Stimulated activated CD8-positive, alpha-beta memory T cell treated with anti-CD3 and anti-CD28 coated beads, Interleukin-12 subunit alpha, Interleukin-12 subunit beta, amount 100 ng/mL, for 4 hours (primary cell): ENCODE measurements around the gene CEP170B.

Source experiments
- DNase-seq: peaks from one replicate; pipeline ENCODE4 v3.0.0-alpha.2; 2020; ENCODE audit warnings: low read depth

Gene CEP170B

DNA sequence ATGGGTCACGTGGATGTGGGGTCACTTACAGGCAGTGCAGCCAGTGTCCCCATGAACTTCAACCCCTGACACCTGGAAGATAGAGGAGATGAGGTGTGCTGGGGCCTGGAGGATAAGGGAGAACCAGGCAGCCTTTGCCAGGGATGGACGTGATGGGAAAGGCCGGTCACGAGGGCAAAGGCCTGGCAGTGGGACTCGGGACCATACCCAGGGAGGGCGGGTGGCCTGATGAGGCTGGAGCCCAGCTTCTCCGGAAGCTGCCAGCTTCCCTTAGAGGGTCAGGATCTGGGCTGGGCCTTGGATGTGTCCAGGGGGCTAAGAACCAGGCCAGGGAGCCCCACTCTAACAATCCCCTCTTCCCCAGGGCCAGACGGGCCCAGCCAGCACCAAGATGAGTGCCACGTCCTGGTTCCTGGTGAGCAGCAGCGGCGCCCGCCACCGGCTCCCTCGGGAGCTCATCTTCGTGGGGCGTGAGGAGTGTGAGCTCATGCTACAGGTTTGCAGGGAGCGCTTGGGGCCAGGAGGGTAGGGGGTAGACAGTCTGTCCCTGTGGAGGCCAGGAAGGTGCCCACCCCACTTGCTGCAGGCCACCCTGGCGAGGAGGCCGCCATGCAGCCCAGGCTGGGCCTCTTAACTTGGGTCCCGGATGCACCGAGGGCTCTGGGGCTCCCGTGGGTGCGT lies 3.1 kb downstream of the CEP170B start:
- DNase-seq: no peak

DNA sequence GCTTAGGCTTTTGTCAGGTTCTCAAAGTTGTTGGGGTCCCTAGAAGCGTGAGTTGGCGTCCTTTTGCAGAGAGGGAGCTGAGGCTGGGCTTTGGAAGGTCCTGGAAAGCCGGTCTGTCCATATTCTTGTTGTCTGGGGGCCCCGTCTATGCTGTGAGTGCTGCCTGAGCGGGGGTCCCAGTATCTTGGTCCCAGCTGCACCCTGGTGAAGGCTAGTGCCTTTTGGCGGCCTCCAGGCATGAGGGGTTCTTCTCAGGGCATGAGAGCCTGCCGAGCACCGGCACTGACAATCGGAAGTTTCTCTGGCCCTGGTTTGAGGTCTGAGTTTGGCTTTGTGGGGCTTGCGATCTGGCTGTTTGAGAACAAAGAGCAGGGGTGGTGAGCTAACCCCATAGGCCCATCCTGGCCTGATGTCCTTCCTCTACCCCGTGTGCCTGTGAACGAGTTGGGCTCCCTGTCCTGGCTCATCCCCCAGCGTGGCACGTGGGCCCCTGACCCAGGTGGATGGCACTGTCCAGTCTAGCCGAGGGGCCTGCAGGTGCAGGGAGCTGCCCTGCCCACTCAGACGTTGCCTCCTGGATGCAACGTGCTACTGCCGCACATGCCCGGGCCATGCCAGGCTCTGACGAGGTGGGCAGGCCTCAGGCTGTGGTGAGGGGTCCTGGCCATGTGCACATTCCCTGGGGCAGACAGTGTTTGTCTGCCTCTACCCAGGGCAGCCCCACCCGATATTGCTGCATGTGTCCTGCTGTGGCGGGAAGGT lies 3.9 kb downstream of the CEP170B start:
- no peak for DNase-seq

DNA sequence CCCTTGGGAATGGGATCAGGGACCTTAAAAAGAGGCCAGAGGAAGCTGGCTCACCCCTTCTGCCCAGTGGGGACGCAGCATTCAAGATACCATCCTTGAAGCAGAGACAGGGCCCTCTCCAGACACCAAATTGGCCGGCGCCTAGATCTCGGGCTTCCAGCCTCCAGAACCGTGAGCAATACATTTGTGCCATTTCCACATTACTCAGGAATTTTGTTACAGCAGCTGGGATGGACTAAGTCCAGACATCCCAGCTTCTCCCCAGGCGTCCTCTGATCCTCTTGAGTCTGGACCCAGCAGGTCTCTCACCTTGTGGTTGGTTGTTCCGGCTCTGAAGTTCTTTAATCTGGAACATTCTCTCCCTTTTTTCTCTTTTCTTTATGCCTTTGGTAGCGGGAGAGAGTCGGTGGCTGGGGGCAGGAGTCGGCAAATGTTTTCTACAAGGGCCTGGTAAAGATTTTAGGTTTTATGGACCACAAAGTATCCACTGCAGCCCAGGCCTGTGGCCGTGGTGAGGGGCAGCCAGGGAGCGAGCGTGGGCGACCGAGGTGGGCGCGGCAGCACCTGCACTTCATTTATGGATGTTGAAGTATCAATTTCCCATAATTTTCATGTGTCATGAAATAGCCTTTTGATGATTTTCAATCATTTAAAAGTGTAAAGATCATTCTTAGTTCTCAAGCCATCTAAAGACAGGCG lies 4.8 kb downstream of the CEP170B start:
- DNase-seq: no peak

DNA sequence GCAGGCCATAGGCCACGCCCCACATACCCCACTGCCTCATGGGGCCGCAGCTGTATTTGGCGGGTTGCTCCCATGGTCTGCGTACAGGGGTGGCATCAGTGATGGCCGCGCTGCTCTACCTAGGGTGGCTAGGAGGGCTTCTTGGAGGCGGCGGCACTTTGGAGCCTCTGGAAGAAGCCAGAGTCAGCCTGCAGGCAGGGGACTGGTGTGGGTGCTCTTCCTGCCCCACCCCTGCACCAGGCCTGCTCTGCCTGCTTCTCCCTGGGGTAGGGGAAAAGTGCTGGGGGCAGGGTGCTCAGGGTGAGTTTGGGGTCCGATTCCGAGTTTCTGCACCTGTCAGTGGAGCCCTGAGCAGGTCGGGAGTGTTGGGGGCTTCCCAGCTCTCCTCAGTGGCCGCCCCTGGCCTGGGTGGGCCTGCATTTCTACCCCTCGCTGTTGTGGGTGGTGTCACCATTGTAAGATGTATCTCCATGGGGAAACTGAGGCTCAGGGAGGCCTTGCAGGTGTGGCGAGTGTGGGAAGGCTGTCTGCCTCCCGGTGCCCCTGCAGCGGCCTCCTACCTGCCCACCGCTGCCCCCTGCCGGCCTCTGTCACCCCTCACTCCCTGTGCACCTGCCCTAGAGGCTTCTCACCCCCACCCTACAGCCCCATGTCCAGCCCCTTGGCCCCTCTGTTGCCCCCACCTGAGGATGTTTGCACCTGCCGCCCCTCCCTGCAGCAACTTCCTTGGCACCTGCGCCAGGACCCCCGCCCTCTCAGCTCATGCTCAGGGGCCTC lies 5.5 kb downstream of the CEP170B start:
- DNase-seq: no peak

DNA sequence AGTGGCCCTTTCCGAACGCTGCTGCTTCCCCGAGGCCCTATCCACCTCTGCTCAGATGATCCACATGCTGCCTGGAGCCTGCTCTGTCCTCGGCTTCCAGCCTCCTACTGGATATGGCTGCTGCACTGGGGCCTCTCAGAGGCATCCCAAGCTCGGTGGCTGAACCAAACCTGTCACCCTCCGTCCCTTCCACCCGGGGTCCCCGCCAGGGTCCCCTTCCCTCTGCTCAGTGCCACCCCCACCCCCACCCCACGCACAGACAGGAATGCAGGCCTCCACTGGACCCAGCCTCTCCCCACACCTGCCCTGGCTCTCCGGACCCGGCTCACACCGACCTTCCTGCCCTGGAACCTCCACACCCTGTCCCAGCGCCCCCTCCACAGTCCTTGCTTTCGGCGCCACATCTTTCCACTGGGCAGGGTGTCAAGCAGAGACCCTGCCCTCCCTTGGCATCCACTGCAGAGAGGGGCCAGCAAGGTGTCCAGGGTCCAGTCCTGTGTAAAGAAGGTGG lies 6.1 kb downstream of the CEP170B start:
- no peak for DNase-seq

DNA sequence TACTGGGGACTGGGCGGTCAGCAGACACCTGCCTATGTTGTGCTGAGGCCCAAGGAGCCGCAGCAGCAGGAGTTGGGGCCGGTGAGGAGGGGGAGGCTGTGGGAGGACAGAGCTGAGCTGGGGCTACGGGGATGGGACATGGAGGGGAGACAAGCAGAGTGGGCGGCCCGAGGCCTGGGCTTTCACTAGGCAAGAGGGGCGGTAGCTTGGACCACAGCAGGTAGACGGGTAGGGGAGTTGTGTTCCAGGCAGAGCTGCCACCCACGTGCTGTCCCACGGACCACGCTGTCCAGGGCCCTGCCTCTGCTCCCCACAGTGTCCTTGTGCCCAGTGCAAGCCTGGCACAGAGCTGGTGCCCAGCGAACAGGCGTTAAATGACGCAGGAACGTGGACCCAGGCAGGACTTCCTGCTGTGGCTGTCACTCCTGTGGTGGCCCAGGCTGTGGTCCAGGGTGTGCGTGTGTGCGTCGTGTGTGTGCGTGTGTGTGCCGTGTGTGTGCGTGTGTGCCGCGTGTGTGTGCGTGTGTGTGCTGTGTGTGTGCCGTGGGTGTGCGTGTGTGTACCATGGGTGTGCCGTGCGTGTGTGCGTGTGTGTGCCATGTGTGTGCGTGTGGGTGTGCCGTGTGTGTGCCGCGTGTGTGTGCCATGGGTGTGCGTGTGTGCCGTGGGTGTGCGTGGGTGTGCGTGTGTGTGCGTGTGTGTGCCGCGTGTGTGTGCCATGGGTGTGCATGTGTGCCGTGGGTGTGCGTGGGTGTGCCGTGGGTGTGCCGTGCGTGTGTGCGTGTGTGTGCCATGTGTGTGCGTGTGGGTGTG lies 6.8 kb downstream of the CEP170B start:
- DNase-seq: no peak

DNA sequence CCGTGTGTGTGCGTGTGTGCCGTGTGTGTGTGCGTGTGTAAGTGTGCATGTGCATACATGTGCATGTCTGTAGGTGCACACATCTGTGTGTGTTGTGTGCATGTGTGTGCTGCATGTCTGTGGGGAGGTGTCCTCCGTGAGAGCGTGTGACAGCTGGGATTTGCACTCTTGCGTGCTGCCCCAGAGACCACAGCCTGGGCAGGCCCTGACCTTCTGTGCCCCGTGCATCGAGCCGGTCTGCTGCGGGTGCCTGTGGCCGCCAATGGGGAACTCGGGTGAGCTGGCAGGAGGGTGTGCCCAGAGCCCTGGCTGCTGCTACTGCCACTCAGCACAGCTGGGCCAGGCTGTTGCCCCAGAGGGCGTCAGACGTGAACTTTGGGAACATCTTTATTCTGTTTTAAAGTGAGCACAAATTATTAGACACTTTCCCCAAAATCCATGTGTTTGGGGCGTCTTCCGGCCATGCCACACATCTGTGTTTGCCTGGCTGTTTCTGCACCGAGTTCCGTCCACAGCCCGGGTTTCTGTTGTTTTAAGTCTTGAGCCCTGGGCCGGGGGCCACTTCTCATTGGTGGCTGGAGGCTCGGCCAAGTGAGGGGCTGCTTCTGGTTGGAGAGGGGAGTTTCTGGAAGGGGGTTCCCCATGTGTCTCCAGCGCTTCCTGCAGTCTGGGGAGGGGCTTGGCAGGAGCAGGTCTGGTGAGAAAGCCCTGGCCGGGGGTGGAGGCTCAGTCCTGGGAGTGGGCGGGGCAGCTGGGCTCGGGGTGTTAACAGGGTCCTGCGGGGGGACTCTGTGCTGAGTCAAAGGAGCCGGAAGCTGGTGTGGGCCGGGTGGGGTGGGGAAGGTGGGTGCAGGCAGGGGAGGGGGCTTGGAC lies 7.6 kb downstream of the CEP170B start:
- no peak for DNase-seq

DNA sequence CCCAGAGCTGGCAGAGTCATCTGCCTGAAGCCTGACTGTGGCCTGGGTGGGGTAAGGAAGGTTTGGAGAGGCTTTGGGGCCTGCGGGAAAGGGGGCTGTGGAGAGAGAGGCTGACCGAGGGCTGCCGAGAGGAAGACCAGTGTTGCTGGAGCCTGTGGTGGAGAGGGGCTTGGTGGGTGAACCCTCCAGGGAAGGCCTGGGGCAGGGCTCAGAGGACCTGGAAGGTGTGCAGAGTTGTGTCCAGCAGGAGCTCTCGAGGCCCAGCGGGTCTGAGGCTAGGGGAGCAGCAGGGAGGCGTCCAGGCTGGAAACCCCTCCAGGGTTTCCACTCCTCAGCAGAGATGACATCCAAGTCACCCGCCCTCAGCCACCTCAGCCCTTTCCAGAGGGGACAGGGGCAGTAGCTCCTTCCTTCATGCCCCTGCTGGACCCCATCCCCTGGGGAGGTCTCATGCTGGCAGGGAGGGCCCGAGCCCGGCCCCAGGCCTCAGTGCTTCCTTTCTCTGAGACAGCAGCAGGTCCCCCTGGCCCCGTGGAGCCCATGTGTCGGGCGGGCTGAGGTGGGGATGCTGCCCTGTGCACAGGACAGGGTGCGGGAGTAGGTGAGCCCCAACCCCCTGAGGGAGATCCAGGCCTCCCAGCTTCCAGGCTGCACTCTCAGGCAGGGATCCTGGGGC lies 8.4 kb downstream of the CEP170B start:
- no peak for DNase-seq

DNA sequence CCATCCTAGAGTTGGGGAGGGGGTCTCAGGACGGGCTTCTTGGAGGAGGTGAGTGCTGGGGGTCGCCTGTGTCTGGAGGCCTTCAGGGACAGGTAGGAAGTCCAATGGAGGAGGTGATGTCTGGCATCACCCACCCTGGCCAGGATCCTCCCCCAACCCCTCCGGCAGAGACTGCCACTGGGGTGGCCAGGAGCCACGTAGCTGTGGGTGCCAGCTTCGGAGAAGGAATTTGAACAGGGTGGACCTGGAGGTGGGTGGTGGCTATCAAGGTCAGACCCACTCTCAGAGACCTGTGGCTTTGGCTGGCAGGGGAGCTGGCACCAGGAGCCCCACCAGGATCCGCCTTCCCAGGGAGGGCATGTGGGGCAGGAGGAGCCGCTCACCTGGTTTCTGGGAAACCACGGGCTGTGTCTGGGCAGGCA lies 9.1 kb downstream of the CEP170B start:
- DNase-seq: no peak

DNA sequence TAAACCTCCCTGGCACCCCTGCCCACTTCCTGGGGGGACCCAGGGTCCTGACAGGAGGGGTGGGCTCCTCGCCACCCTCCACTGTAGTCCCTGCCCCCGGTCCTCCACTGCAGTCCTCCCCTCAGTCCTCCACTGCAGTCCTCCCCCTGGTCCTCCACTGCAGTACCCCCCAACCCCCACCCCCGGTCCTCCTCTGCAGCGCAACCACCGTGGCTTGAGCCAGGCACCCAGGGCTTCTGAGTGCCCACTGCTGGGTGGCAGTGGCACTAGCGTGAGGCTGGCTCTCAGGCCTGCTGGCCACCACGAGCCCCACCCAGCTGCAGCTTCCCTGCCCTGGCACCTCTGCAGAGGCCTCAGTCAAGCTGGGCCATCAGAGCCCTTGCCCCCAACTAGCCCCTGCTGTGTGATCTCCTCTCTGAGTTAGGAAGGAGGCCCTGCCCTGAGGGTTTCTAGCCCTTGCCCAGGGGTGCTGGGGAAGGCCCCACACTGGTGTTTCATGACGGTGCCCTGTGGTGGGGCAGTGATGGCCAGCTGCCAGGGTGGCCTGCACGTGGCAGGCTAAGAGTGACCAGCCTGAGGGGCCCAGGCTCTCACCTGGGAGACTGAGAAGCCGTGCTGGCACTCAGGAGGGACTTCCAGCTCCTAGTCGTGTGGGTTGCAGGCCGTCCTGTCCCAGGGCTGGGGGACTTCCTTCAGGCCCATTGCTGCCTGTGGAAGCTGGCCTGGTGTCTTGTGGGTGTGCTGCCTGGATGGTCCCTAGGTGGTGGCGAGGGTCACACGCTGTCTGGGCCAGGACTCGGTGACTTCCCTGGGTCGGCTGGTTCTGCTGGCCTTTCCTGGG lies 9.7 kb downstream of the CEP170B start:
- DNase-seq: no peak

DNA sequence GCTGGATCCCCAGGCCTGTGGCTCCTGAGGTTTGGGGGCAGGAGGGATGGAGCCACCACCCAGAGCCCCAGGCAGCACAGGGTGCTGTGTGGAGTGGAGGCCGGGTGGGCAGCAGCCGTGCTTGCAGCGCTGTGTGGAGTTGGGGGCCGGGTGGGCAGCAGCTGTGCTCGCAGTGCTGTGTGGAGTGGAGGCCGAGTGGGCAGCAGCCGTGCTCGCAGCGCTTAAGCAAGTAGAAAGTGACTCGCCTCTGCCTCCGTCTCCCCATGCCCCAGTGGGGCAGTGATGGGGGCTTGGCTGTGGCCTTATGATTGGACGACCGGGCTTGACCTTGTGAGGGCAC lies 10.3 kb downstream of the CEP170B start:
- no peak for DNase-seq

DNA sequence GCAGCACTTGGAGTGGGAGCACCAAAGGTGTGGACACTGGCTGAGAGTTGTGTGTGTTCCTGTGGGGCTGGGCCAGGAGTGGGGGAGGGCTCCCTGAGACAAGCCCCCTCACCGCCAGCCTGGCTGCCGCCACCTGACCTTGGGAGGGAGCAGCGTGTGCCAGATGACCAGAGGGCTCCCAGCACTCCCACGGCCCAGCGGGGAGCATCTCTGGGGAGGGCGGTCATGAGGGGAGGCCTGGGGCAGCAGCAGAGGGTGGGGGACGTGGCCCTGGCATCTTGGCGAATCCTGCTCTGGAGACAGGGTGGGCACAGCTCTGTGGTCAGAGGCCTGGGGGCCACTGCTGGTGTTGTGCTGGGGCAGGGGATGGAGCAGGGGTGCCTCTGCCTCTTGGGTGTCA lies 10.7 kb downstream of the CEP170B start:
- DNase-seq: no peak

DNA sequence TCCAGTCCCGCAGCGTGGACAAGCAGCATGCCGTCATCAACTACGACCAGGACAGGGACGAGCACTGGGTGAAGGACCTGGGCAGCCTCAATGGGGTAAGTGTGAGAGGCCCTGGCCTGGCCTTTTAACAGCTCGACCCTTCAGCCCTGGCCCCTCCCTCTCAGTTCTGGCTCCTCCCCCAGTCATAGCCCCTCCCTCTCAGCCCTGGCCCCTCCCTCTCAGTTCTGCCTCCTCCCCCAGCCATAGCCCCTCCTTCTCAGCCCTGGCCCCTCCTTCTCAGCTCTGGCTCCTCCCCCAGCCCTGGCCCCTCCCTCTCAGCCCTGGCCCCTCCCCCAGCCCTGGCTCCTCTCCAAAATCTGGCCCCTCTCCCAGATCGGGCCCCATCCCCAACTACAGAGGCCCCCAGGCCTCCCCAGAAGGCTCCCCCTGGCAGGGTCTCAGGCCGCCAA lies 11.2 kb downstream of the CEP170B start:
- DNase-seq: no peak

DNA sequence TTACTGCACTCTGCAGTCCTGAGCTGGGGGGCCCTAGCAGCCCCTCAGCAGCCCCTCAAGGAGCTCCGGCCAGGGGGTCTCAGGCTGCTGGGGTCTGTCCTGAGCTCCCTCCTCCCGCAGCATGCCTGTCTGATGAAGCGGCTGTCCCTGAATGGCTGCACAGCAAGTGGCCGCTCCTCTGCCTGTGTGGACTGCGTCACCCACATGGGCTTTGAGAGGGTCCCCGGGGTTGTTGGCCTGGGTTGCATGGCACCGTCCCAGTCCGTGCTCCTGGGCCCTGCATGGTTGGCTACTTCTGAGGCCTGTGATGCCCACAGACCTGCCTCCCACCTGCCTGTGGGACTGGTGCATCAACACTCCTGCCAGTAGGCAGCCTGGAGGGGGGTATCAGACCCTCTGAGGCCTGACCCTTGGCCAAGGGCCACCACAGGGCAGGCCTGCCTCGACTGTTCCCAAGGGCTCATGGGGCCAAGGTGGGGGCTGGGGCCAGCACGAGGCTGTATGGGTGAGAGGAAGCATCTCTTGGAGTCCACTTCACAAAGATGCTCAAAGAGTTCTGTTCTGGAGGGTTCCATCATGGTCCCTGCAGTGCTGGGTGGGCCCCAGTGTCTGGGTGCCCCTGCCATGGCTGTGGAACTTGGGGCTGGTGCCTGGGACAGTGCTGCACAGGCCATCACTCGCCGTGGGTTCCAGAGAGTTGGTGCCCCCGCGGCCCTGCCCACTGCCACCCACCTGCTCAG lies 12.2 kb downstream of the CEP170B start:
- DNase-seq: no peak

DNA sequence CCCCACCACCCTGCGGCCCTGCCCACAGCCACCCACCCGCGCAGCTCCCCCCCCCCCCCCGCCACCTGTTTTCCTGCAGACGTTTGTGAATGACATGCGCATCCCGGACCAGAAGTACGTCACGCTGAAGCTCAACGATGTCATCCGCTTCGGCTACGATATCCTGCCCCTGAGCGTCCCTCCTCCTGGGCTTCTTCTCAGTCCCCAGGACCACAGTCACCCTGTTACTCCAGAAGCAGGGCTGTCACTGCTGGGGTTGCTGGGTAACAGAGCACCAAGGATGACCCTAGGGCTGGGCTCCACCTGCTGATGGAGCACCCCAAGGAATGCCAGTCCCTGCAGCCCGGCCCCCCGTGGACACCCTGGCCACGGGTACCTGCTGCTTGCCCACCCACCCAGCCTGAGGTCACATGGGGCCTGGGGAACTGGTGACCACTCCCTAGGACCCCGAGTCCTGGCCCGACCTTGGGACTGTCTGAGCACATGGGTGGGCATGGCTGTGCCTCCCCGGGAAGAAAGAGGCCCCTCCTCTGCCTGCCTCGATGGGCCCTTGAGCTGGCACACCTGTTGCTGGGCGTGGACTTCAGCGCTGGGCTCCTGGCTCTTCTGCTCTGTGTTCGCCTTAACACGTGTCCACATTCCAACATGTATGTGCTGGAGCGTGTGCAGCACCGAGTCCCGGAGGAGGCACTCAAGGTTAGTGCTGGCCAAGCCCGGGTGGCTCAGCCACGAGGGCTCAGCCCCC lies 12.9 kb downstream of the CEP170B start:
- no peak for DNase-seq

DNA sequence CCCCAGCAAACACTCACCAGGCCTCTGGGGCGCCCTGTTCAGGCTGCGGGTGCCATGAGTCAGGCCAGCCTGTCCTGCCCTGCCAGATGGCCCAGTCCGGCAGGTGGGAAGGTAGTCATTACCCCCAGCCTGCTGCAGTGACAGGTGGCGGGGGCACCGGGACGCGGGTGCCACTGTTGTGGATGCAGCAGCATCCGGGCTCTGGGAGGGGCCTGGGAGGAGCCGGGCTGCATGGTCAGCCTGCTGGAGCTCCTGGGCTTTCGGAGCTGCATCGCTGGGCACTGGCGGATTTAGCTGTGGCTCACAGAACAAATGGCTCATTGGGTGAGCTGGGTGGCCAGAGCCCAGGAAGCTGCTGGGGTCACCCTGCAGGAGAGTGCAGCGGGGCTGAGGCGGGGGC lies 13.5 kb downstream of the CEP170B start:
- no peak for DNase-seq

DNA sequence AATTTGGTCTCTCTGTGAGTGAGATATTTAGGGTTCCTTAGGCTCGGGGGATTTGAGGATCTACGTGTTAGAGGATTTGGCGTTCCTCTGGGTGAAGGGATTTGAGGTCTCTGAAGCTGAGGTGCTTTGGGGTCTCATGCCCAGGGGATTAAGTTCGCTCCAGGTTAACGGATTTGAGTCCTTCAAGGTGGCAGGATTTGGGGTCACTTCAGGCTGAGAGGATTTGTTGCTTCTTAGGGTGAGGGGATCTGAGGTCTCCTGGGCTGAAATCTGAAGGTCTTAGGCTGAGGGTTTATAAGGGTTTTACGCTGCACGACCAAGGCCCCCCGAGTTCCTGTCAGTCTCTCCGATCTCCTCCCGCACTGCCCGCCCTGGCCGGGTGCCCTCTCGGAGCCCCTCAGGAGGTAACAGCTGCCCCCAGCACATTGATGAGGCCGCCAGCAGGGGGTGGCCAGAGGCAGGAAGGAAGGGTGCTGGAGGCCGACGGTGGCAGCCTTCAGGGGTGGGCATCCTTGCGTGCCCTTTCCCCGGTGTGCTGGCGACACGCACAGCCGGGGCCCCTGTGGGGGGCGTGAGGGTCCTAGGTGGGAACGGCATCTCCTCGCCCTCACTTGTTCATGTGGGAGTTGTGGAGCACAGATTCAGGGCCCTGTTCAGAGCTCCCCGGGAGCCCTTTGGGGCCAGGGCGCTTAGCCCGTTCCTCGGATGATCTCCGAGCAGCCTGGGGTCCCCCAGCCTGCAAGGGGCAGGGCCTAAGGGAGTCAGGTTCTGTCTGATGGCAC lies 14.3 kb downstream of the CEP170B start:
- no peak for DNase-seq
